Peyer's patch (tissue), 4 donors: ENCODE results near the gene TRHDE. TPM values are rescaled to one million over a fixed set of nuclear protein-coding genes. Genes with fewer than 3 reads are reported as not detected.
A peak's percentile ranks its signal among the peaks of the same experiment; 100 is the strongest.

Experiments used
- DNase-seq, 3 donors: peaks; one replicate each; pipeline ENCODE4 v3.0.0-alpha.2; 2017 to 2019
- H3K27ac ChIP-seq, 4 donors: fragments of 200-600 bp; sonication (generic); one replicate each; pipeline ENCODE4 v1.5.1; 2016 to 2019
- H3K27me3 ChIP-seq, 2 donors: fragments of 200-600 bp; sonication (generic); one replicate each; pipeline ENCODE4 v1.5.1; 2019
- H3K36me3 ChIP-seq, 3 donors: fragments of 200-600 bp; sonication (generic); one replicate each; pipeline ENCODE4 v1.5.1; 2016 to 2019
- H3K4me1 ChIP-seq, 4 donors: fragments of 200-600 bp; sonication (generic); one replicate each; pipeline ENCODE4 v1.5.1; 2016 to 2019
- H3K4me3 ChIP-seq, 4 donors: fragments of 200-600 bp; sonication (generic); 1 replicate in 3 of 4; 2 replicates in 1 of 4; pipeline ENCODE4 v1.5.1; 2016 to 2019; ENCODE audit warnings: mild to moderate bottlenecking in 1 of 4
- H3K9me3 ChIP-seq, 4 donors: fragments of 200-600 bp; sonication (generic); one replicate each; pipeline ENCODE4 v1.5.1; 2016 to 2019; ENCODE audit warnings: mild to moderate bottlenecking in 1 of 4
- POLR2A ChIP-seq, 2 donors: fragments of 450-650 bp; IDR thresholded peaks; one replicate each; pipeline ENCODE4 v1.5.1; 2017; ENCODE audit warnings: antibody characterized with exemption in 2 of 2, mild to moderate bottlenecking in 2 of 2, moderate library complexity in 2 of 2
- total RNA-seq, 4 donors: library from RNA; depleted of rRNA; stranded (reverse); fragments of >200 nt; gene quantifications; one replicate each; pipeline ENCODE4 v1.1.0, GENCODE V29; 2016
- TF ChIP-seq, protein P1 (sequence below), 6 experiments: fragments of 450-650 bp in 4 of 6; fragments of 200-600 bp in 2 of 6; sonication (generic) in 1 of 6; IDR thresholded peaks; one replicate each; pipeline ENCODE4 v1.5.1; 2017 to 2019; ENCODE audit warnings: antibody characterized with exemption in 6 of 6, mild to moderate bottlenecking in 3 of 6, moderate library complexity in 1 of 6

Gene TRHDE
- total RNA-seq, 4 donors from 2014 or later: 3.3 to 23.8 (median 15.2) TPM

GRCh38 chr12:72388322-72388721, 116.2 kb downstream of the TRHDE start:
- no peak overlapping the region for H3K27ac ChIP-seq
- no peaks in the 10 kb centered on the region for H3K36me3 ChIP-seq
- TF ChIP-seq POLR2A (IDR thresholded peaks at IDR 0.05): no peak
- TF ChIP-seq, protein P1, sequence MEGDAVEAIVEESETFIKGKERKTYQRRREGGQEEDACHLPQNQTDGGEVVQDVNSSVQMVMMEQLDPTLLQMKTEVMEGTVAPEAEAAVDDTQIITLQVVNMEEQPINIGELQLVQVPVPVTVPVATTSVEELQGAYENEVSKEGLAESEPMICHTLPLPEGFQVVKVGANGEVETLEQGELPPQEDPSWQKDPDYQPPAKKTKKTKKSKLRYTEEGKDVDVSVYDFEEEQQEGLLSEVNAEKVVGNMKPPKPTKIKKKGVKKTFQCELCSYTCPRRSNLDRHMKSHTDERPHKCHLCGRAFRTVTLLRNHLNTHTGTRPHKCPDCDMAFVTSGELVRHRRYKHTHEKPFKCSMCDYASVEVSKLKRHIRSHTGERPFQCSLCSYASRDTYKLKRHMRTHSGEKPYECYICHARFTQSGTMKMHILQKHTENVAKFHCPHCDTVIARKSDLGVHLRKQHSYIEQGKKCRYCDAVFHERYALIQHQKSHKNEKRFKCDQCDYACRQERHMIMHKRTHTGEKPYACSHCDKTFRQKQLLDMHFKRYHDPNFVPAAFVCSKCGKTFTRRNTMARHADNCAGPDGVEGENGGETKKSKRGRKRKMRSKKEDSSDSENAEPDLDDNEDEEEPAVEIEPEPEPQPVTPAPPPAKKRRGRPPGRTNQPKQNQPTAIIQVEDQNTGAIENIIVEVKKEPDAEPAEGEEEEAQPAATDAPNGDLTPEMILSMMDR (IDR thresholded peaks at IDR 0.05): no peak
- no peak overlapping the region for H3K4me3 ChIP-seq
- no peaks in the 10 kb centered on the region for H3K27me3 ChIP-seq
- no peak for DNase-seq
- no peaks in the 10 kb centered on the region for H3K9me3 ChIP-seq
- no peaks in the 10 kb centered on the region for H3K4me1 ChIP-seq

GRCh38 chr12:72390146-72390545, 118.0 kb downstream of the TRHDE start:
- H3K4me1 ChIP-seq: no peaks in the 10 kb centered on the region
- no peaks in the 10 kb centered on the region for H3K27me3 ChIP-seq
- H3K36me3 ChIP-seq: no peaks in the 10 kb centered on the region
- no peak for DNase-seq
- no peaks in the 10 kb centered on the region for H3K9me3 ChIP-seq
- H3K27ac ChIP-seq: no peak overlapping the region
- no peak overlapping the region for H3K4me3 ChIP-seq
- TF ChIP-seq POLR2A (IDR thresholded peaks at IDR 0.05): no peak
- TF ChIP-seq, protein P1 (IDR thresholded peaks at IDR 0.05): no peak

- Histone ChIP-seq H3K27me3 (no peaks in the 10 kb centered on the region), H3K4me3 (no peak overlapping the region), H3K4me1 (no peaks in the 10 kb centered on the region), H3K36me3 (no peaks in the 10 kb centered on the region), H3K9me3 (no peaks in the 10 kb centered on the region), H3K27ac (no peak overlapping the region)
- no peak for TF ChIP-seq POLR2A (IDR thresholded peaks at IDR 0.05)
- TF ChIP-seq, protein P1 (IDR thresholded peaks at IDR 0.05): no peak
- DNase-seq: no peak
Observed at GRCh38 chr12:72406111-72406510, 133.9 kb downstream of the TRHDE start.

DNA sequence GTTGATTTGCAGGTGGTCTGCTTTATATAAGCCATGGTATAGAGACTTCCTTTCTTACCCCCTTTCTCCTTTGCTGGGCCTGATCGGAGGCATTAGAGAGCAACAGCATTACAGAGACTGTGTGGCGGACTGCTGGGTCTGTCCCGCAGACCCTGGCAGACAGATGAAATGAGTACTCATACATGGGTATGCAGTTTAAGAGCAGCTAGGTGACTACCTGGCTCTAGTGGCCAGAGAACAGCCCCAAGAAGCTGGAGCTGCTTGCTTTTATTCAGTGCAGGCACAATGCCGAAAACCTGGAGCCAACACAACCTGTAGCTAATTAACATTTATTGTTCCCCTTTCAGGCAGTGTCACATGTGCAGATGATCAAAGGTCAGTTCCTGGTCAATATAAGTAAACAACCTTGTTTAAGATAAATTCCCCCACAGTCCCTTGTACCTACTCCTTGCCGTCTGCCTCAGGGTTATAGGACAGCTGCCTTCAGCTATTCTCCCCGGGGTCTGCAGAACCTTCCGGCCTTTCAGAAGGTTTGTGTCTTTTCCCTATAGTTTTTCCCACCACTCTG, 160.0 kb downstream of the TRHDE start:
- H3K27ac ChIP-seq: peak overlapping the region in 3 of 4 donors; percentile 42 to 80 (median 73)
- no peaks in the 10 kb centered on the region for H3K36me3 ChIP-seq
- peak overlapping the region in 2 of 4 donors; percentile 47 to 52 for H3K4me3 ChIP-seq
- no peaks in the 10 kb centered on the region for H3K4me1 ChIP-seq
- H3K27me3 ChIP-seq: no peaks in the 10 kb centered on the region
- no peaks in the 10 kb centered on the region for H3K9me3 ChIP-seq
- TF ChIP-seq, protein P1 (IDR thresholded peaks at IDR 0.05): no peak
- TF ChIP-seq POLR2A (IDR thresholded peaks at IDR 0.05): peak in 1 of 2 donors; percentile 30
- DNase-seq: peak in 2 of 3 donors; percentile 52 to 60

GRCh38 chr12:72433298-72433697, 161.1 kb downstream of the TRHDE start:
- Histone ChIP-seq H3K4me3 (peak overlapping the region in 2 of 4 donors; percentile 14 to 47), H3K4me1 (no peaks in the 10 kb centered on the region), H3K27ac (peak overlapping the region in 2 of 4 donors; percentile 4 to 73), H3K36me3 (no peaks in the 10 kb centered on the region), H3K27me3 (no peaks in the 10 kb centered on the region), H3K9me3 (no peaks in the 10 kb centered on the region)
- DNase-seq: peak in 2 of 3 donors; percentile 44 to 68
- TF ChIP-seq, protein P1 (IDR thresholded peaks at IDR 0.05): no peak
- TF ChIP-seq POLR2A (IDR thresholded peaks at IDR 0.05): no peak
